ENCODE data around the gene NRXN3.
"Not testable (repeated sequence)": the region's sequence is repeated elsewhere in the genome, so short reads cannot be mapped to it uniquely, and the experiment has no call there.

NRXN3 gene

DNA sequence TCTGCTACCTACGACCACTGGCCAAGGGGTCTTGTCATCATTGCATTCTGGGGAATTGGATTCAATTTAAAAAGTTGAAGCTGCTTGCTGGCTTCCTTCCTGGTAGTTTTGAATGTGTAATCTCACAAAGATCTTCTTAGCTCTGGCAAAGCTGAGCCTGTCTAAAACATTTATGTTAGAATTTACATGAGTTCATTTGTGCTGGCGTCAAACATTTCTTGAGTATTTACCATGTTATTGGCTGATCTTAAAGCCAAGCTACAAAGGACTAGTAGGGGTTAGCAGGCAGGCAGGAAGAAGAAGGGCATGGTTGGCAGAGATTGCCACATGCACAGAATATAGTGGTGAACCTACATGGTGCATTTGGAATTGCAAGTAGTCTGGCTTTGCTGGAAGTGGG, 1596.3 kb downstream of the NRXN3 start:
- Histone ChIP-seq H3K36me3 (ENCODE audit: control insufficient read depth in 2 of 2, insufficient read depth in 1 of 2, low read length in 2 of 2) (no peaks in the 10 kb centered on the region), H3K4me1 (ENCODE audit: control insufficient read depth, insufficient read depth, low read length) (peaks cover 5% of the 10 kb centered on the region; the same call in 1 of the 2 replicates), H3K4me3 (ENCODE audit: low read depth, low read length) (no peak overlapping the region), H3K9me3 (ENCODE audit: control insufficient read depth, insufficient read depth, low read depth, low read length) (no peaks in the 10 kb centered on the region), H3K27ac (ENCODE audit: extremely low read depth, low read depth, low read length) (no peak overlapping the region)
- ChIA-PET POLR2A (no interaction called here), CTCF (no interaction called here)
- TF ChIP-seq ZNF248 (tag by site-specific recombination; IDR thresholded peaks at IDR 0.05) (no peak), SP7 (tag by site-specific recombination; IDR thresholded peaks at IDR 0.05) (no peak), ZNF155 (tag by site-specific recombination; IDR thresholded peaks at IDR 0.05) (no peak), ZNF48 (tag by site-specific recombination; IDR thresholded peaks at IDR 0.05) (no peak)

DNA sequence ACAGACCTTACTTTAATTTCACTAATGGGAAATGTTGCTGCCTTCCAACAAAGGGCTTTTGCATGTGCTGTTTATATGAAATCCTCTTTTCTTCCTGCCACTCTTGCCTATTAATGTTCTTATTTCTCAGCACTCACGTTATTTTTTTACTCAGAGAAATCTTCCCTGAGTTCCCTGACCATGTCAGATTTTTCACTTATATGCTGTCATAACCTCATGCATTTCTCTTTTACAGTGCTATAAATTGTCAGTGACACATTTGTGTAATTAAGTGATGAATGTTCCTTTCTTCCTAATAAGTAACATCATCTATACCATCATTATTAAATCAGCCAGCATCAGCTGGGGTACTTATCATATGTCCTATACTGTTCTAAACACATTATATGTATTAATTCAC, 1597.1 kb downstream of the NRXN3 start:
- Histone ChIP-seq H3K4me3 (ENCODE audit: low read depth, low read length) (no peak overlapping the region), H3K4me1 (ENCODE audit: control insufficient read depth, insufficient read depth, low read length) (peaks cover 5% of the 10 kb centered on the region; the same call in 1 of the 2 replicates), H3K27ac (ENCODE audit: extremely low read depth, low read depth, low read length) (no peak overlapping the region), H3K9me3 (ENCODE audit: control insufficient read depth, insufficient read depth, low read depth, low read length) (no peaks in the 10 kb centered on the region), H3K36me3 (ENCODE audit: control insufficient read depth in 2 of 2, insufficient read depth in 1 of 2, low read length in 2 of 2) (no peaks in the 10 kb centered on the region)
- TF ChIP-seq TRIM28 (IDR thresholded peaks at IDR 0.05; ENCODE audit: borderline replicate concordance, low read length) (no peak), ZNF366 (tag by site-specific recombination; conservative IDR thresholded peaks at IDR 0.05) (no peak), ZSCAN23 (tag by site-specific recombination; IDR thresholded peaks at IDR 0.05) (no peak), ZNF544 (tag by site-specific recombination; IDR thresholded peaks at IDR 0.05) (no peak), ZNF404 (tag by site-specific recombination; IDR thresholded peaks at IDR 0.05) (no peak), ZNF571 (tag by site-specific recombination; IDR thresholded peaks at IDR 0.05) (no peak), ZNF302 (tag by site-specific recombination; IDR thresholded peaks at IDR 0.05; ENCODE audit: low read depth) (no peak), HOXA7 (CRISPR knock-in tag; IDR thresholded peaks at IDR 0.05; ENCODE audit: borderline replicate concordance) (no peak), ZEB2 (tag by site-specific recombination; IDR thresholded peaks at IDR 0.05) (no peak)
- ChIA-PET POLR2A (no interaction called here), CTCF (no interaction called here)

DNA sequence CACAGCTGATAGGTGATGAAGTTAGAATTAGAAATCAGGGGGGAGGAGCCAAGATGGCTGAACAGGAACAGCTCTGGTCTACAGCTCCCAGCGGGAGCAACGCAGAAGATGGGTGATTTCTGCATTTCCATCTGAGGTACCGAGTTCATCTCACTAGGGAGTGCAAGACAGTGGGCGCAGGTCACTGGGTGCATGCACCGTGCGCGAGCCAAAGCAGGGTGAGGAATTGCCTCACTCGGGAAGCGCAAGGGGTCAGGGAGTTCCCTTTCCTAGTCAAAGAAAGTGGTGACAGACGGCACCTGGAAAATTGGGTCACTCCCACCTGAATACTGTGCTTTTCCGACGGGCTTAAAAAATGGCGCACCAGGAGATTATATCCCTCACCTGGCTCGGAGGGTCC, 1597.5 kb downstream of the NRXN3 start:
- POLR2A ChIA-PET; H3K4me1 ChIP-seq (ENCODE audit: control insufficient read depth, insufficient read depth, low read length); H3K36me3 ChIP-seq (ENCODE audit: control insufficient read depth in 2 of 2, insufficient read depth in 1 of 2, low read length in 2 of 2); H3K27ac ChIP-seq (ENCODE audit: extremely low read depth, low read depth, low read length); CTCF ChIA-PET; H3K9me3 ChIP-seq (ENCODE audit: control insufficient read depth, insufficient read depth, low read depth, low read length); H3K4me3 ChIP-seq (ENCODE audit: low read depth, low read length): not testable (repeated sequence)

DNA sequence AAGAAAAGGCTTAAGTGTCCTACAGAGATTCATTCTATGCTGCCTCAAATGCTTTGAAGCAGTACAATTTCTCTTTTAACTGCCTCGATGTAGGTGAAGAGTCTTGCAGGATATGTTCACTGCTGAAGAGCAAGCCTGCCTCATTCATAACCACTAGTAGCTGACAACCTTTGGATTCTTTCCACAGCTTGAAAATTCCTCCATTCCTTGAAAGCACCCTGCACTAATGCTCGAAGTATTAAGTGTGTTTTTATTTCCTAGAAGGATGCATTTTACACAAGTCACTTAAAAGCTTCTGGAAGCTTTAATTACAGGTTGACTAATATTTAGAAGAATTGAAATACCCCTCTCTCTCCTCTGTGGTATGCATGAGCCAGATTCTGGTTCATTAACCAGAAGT, 1611.7 kb downstream of the NRXN3 start:
- no peaks in the 10 kb centered on the region for H3K9me3 ChIP-seq (ENCODE audit: control insufficient read depth, insufficient read depth, low read depth, low read length)

More for the DNA sequence above, 1611.7 kb downstream of the NRXN3 start:
- H3K4me1 ChIP-seq (ENCODE audit: control insufficient read depth, insufficient read depth, low read length): no peaks in the 10 kb centered on the region
- no peak overlapping the region for H3K4me3 ChIP-seq (ENCODE audit: low read depth, low read length)
- H3K27ac ChIP-seq (ENCODE audit: extremely low read depth, low read depth, low read length): no peak overlapping the region
- no peaks in the 10 kb centered on the region for H3K36me3 ChIP-seq (ENCODE audit: control insufficient read depth in 2 of 2, insufficient read depth in 1 of 2, low read length in 2 of 2)
- POLR2A ChIA-PET: no interaction called here
- CTCF ChIA-PET: interaction anchor here (0.6 to 1.1 kb wide), 2 partner anchors 15 to 370 kb away, joined by 5 to 6 read pairs; no protein-coding TSS in a partner anchor
- TF ChIP-seq ZBTB21 (tag by site-specific recombination; IDR thresholded peaks at IDR 0.05): no peak
- TF ChIP-seq, protein P1, sequence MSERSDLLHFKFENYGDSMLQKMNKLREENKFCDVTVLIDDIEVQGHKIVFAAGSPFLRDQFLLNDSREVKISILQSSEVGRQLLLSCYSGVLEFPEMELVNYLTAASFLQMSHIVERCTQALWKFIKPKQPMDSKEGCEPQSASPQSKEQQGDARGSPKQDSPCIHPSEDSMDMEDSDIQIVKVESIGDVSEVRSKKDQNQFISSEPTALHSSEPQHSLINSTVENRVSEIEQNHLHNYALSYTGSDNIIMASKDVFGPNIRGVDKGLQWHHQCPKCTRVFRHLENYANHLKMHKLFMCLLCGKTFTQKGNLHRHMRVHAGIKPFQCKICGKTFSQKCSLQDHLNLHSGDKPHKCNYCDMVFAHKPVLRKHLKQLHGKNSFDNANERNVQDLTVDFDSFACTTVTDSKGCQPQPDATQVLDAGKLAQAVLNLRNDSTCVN (tag by site-specific recombination; optimal IDR thresholded peaks at IDR 0.05): no peak
- TF ChIP-seq, protein P2, sequence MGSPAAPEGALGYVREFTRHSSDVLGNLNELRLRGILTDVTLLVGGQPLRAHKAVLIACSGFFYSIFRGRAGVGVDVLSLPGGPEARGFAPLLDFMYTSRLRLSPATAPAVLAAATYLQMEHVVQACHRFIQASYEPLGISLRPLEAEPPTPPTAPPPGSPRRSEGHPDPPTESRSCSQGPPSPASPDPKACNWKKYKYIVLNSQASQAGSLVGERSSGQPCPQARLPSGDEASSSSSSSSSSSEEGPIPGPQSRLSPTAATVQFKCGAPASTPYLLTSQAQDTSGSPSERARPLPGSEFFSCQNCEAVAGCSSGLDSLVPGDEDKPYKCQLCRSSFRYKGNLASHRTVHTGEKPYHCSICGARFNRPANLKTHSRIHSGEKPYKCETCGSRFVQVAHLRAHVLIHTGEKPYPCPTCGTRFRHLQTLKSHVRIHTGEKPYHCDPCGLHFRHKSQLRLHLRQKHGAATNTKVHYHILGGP (tag by site-specific recombination; IDR thresholded peaks at IDR 0.05): peak; percentile 80
